Fibroblast of the aortic adventitia (primary cell): ENCODE data around the gene IWS1. TPM values are rescaled to one million over a fixed set of nuclear protein-coding genes. Genes with fewer than 3 reads are reported as not detected.

ENCODE experiments used
- DNase-seq: peaks from one replicate; pipeline ENCODE4 v3.0.0-alpha.2; 2010; ENCODE audit warnings: low read depth
- H3K4me3 ChIP-seq: 2 replicates; pipeline ENCODE4 v1.5.1; 2011; ENCODE audit warnings: low read depth, mild to moderate bottlenecking, control low read depth, low read length, moderate library complexity
- total RNA-seq: library from RNA; depleted of rRNA; stranded (reverse); fragments of >200 nt; gene quantifications from 2 replicates; pipeline ENCODE4 v1.2.3, GENCODE V29; 2012; ENCODE audit warnings: low replicate concordance
- TF ChIP-seq, protein P1 (sequence below): IDR thresholded peaks from 2 replicates; pipeline ENCODE4 v1.5.1; 2011; ENCODE audit warnings: mild to moderate bottlenecking, low read length, control low read depth, inconsistent platforms; ENCODE audit not compliant: insufficient read depth

IWS1 gene
- total RNA-seq, 1 donor: 37.7 TPM

DNA sequence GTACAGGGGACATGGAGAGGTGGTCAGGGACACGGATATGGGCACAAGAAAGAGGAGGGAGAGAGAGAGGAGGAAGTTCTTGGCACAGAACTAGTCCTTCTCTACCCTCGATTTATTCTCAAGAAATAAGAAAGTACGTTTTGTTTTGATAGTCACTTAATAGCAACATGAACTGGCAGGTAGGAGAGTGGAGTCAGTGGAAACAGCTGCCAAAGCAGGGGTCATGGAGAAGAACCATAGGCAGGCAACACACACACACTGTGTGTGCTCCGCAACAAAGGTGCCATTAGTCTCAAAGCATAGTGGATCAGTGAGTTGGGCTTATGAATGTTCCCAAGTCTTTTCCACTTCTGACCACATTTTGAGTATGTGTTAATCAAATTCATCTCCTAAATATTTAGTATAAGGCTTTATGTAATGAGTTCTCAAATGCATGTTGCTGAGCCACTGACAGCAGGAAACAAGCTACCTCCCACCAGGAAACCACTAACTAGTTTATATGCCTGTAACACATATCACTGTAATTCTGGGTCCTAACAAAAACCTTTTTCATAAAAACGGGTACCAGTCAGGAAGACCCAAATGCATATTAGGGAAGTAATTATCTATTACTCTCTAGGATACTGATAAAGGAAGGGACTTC lies 41.1 kb downstream of the IWS1 start:
- TF ChIP-seq, protein P1, sequence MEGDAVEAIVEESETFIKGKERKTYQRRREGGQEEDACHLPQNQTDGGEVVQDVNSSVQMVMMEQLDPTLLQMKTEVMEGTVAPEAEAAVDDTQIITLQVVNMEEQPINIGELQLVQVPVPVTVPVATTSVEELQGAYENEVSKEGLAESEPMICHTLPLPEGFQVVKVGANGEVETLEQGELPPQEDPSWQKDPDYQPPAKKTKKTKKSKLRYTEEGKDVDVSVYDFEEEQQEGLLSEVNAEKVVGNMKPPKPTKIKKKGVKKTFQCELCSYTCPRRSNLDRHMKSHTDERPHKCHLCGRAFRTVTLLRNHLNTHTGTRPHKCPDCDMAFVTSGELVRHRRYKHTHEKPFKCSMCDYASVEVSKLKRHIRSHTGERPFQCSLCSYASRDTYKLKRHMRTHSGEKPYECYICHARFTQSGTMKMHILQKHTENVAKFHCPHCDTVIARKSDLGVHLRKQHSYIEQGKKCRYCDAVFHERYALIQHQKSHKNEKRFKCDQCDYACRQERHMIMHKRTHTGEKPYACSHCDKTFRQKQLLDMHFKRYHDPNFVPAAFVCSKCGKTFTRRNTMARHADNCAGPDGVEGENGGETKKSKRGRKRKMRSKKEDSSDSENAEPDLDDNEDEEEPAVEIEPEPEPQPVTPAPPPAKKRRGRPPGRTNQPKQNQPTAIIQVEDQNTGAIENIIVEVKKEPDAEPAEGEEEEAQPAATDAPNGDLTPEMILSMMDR: no peak
- no peak for DNase-seq
- H3K4me3 ChIP-seq: no peak overlapping the region

DNA sequence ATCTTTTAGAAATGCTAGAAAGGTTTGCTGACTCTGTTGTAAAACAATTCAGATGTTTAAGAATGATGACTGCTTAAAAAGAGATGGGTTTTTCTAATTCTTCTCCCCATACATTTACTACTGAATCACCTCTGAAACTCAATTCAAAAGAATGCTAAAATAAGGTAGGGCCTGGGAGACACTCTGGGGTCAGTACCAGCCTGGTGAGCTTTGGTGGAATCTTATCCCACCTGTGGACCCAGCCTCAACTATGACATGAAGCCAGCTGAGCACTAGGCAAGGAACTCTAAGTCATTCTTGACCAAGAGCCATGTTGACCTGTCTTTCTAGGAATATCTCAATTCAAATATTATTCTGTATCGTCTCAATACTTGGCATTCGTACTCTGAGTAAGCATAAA lies 44.3 kb downstream of the IWS1 start:
- TF ChIP-seq, protein P1: no peak
- no peak for DNase-seq
- no peak overlapping the region for H3K4me3 ChIP-seq

DNA sequence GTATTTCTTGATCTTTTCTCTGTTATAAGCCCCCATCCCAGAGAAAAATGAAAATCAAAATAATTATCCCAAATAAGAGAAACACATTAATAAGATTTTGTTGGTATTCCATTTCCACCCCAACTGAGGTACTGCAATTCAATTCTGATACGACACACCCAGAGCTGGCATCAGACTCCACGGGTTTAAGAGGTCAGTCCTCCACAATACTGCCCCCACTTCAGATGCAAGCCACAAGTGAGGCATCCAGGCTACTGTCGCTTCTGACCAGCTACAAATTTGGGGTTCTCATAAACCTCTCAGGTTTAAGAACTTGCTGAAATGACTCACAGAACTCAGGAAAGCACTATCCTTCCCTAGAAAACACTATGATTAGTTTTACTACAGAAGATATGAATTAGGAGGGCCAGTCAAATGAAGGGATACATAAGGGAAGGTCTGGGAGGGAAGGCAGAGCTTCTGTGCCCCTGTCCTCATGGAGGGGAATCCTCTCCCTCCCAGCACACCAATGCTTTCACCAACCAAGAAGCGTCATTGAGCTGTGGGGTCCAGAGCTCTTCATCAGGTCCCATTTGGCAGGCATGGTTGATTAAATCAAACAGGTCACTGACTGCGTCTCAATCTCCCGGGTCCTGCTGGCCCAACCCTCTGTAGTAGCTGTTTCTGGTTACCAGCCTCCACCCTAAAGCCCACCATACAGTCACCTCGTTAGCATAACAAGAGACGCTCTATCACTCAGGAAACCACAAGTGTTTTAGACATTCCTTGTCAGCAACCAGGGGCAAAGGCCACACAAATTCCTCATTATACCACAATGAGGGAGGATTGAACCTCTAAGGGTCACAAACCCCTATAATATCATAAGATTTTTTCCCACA lies 46.2 kb downstream of the IWS1 start:
- no peak overlapping the region for H3K4me3 ChIP-seq
- TF ChIP-seq, protein P1: no peak
- no peak for DNase-seq

DNA sequence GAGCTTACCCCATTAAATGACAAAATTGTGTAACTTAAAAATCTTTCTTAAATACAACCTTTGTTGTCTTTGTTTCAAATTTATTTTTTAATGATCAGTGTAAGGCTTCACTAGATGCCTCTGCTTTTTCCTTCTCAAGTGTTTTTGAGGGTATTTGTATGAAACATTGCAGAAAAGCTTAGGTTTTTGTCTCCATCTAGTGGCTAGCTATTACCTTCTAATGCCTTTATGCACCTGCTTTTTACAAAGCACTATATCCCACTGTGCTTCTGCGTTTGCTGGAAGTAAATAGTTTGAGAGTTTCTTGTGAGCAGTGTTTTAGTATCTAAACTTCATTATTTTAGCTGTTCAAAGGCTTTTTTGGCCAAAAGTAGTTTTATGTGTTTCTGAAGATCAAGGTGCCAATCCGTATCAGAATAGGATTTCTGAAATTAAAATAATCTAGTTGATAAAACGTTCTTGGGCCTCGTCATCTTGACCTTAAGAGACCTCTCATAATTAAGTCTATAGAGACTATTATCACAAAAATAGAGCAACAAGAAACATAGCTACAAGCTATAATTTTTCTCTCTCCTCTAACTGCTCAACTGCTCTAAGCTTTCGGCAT lies 47.0 kb downstream of the IWS1 start:
- TF ChIP-seq, protein P1: peak; percentile 72
- DNase-seq: peak; percentile 81
- no peak overlapping the region for H3K4me3 ChIP-seq

DNA sequence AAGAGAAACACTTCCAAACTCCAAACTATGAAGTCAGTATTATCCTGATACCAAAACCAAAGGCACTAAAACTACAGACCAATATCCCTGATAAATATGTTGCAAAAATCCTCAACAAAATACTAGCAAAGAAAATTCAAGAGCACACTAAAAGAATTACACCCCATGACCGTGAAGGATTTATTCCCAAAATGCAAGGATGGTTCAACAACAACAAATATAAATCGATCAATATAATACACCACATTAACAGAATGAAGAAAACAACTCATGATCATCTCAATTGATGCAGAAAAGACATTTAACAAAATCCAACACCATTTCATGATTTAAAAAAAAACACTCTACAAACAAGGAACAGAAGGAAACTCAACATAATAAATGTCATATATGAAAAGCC lies 50.5 kb downstream of the IWS1 start:
- no peak for DNase-seq
- no peak overlapping the region for H3K4me3 ChIP-seq
- TF ChIP-seq, protein P1: no peak

DNA sequence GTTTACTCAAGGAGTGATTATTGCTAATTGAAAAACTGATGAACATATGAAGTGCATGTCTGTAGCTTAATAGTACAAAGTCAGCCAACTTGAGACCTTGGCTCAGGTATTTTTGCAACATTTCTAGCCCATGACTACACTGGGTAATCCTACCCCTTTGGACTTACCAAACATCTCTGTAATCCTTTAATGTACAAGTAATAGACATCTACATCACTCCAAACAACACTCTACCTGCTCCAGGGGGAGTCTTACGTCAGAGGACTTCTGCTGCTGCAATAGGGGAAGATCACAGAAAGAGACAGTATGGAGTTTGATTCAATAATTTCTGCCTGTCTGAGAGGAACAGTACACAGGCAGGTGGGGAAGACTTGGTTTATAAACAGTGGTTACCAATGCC lies 54.0 kb downstream of the IWS1 start:
- TF ChIP-seq, protein P1: no peak
- no peak overlapping the region for H3K4me3 ChIP-seq
- DNase-seq: no peak
